HG02763 (cell line): ENCODE measurements around the gene KLHL35.

Experiments used
- ATAC-seq: cut with Tn5 transposase; IDR thresholded peaks from one replicate; pipeline ENCODE4 v1.9.1; 2021; ENCODE audit warnings: mild to moderate bottlenecking, moderate library complexity; ENCODE audit not compliant: unreplicated experiment

Gene KLHL35, protein sequence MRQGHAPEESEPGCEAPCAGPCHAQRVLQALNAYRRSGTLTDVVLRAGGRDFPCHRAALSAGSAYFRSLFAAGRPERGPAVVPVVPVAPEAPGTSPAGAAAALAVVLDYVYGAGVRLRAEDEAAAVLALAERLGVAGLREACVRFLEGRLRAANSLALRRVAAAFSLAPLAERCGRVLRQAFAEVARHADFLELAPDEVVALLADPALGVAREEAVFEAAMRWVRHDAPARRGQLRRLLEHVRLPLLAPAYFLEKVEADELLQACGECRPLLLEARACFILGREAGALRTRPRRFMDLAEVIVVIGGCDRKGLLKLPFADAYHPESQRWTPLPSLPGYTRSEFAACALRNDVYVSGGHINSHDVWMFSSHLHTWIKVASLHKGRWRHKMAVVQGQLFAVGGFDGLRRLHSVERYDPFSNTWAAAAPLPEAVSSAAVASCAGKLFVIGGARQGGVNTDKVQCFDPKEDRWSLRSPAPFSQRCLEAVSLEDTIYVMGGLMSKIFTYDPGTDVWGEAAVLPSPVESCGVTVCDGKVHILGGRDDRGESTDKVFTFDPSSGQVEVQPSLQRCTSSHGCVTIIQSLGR

DNA sequence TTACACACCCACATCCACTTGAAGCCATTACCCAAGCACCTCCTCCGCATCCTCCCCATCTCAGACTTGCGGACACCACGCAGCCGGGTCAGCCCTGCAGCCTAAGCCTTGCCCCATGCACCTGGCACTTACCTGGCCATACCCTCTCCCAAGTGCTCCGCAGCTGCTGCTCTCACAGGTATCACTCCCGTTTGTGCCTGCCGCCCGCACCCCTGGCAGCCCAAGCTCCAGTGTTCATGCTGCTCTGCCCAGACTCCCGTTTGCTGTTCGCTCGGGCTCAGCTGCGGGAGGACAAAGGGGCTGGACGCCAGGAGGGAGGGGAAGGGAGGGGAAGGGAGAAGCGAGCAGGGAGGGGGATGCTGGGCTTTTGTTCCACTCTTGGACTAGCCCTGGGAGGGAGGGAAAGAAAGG is at the start of gene KLHL35:
Gene KLHL35, minus strand, starts transcription at position 293 of the 411 bp plus-strand sequence. CDS start 2,574 bp downstream, outside the sequence.
- ATAC-seq, result no peak

DNA sequence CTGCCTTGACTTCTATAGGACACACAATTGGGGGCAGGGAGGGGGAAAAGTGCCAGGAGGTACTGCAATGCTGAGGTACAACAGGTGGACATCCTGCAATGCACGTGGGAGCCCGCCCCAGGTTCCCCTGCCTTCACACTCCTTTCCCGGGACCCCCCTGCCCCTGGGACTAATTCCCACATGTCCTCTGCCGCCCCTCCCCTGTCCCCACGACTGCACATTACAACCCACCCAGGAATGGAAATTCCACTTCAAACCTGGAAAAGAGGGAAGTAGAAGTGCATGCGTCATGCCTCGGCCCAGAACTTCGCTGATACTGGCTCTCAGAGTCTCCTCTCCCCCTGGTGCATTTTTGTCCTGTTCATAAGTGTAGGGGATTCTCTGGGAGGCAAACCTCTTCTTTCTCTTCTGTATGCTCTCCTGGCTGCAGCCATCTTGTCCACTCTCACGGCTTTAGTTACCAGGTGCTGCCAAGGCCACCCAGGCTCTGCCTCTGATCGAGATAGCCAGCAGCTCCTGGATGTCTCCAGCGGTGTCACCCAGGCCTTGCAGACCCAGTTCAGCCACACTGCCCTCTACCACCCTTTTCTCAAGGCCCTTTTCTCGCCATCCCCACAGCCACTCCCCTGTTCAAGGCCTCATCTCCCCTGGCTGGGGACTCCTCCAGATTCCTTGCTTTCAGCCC is 49.1 kb upstream of the KLHL35 start:
- ATAC-seq, result no peak

DNA sequence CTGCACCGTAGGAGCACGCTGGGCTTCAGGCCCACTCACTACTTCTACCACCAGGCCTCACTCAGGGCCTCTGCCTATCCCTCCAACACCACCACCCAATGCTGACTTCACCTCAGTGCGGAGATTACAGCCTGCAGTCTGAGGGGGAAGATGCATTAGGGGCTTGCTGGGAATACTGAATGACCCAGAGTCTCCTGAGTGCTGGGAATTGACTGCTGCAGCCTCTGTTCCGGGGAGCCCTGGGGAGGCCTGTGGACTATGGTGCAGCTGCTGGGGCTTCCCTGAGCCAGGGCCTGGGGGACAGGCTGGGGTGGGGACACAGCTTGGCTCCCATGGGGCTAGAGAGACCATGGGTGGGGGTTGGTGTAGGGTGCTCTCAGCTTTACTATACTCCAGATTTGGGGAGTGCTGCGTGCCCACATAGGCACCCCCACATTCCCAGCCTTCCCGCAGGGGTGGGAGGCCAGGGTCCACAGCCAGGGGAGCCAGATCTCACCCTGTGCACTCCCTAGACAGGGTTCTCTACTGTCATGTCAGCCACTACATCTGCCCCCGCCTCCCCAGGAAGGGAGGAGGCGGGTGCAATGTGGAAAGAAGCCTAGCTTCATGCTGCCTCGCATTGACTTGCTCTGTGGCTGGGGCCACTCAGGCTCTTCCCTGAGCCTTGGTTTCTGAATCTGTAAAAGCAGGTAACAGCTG is 48.4 kb upstream of the KLHL35 start:
- no peak for ATAC-seq

DNA sequence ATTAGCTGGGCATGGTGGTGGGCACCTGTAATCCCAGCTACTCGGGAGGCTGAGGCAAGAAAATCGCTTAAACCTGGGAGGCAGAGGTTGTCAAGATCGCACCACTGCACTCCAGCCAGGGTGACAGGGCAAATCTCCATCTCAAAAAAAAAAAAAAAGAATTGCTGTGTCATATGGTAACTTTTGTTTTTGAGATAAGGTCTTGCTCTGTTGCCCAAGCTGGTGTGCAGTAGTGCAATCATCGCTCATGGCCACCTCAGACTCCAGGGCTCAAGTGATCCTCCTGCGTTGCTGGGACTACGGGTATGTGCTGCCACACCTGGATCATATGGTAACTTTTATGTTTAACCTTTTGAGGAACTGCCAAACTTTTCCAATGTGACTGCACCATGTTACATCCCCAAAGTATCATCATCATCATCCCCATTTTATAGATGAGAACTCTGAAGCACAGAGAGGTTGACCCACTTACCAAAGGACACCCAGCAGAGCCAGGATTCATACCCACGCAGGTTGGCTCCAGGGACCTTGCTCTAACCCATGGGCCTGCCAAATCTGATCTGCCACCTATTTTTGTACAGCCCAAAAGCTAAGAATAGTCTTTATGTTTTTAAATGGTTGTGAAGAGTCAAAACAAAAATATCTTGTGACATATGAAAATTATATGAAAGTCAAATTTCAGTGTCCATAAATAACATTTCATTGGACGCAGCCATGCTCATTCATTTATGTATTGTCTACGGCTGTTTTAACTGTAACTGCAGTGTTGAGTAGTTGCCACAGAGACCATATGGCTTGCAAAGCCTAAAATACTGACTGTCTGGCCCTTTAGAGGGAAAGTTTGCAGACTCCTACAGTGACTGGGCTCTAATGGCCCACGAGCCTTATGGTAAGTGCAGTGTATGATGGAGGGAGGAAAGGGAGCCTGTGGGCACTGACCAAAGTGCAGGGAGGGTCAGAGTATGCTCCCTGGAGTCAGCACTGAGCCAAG is 47.5 kb upstream of the KLHL35 start:
- no peak for ATAC-seq

DNA sequence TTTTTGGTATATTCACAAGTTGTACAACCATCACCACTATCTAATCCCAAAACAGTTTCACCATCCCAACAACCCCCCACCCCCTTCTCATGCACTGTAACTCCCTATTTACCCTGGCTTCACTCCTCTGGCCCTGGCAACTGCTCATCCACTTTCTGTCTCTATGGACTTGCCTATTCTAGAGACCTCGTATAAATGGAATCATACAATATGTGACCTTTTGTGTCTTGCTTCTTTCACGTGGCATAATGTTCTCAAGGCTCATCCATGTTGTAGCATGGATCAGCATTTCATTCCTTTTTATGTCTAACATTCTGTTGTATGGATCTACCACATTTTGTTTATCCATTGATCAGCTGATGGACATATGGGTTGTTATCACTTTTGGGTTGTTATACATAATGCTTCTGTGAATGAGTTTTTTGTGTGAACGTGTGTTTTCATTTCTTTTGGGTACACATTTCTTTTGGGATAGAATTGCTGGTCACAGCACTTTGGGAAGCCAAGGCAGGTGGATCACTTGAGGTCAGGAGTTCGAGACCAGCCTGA is 46.7 kb upstream of the KLHL35 start:
- no peak for ATAC-seq

DNA sequence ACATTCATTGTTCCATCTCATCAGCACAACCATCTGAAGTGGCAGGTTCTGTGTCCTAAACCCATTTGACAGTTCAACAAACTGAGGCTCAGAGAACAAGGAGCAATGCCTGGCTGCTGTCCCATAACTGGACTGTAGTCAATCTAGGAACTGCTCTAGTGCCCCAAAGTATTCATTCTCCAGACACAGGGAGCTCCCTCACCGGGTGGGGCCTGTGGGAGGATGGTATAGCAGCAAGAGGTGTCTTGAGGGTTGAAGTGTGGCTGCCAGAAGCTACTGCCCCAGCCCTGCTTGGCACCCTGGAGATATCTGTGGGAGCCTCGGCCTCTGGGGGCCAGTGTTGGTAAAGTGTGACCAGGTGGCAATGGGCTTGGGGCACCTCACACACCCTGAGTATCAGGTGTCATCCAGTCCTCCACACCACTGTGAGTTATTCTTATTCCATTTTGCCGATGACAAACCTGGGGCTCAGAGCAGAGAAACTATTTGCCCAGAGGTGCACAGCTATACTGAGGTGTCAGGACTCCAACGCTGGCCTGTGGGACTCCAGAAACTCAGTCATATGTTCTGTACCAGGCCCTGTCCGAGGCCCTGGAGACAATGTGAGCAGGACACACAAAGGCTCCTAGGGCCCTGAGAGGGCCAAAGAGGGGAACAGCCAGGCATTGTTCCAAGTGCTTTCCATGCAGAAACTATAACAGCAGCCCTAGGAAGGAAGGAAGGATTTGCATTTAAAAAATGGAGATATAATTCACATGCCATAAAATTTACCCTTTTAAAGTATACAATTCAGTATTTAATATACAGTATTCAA is 46.0 kb upstream of the KLHL35 start:
- ATAC-seq, result no peak

DNA sequence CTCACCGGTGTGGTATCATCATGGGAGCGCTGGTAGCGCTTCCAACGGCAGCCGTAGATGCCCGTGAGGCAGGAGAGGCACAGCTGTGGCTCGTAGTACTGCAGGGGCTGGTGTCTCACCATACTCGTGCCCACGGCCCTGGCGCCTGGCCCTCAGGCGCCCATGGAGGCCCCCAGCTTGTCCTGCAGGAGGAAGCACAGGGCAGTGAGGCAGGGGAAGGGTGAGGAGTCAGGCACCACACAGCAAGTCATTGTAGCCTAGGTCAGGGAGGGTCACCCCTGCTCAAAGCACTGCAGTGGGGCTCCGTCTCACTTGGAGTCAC is 44.6 kb upstream of the KLHL35 start:
- ATAC-seq, result no peak

DNA sequence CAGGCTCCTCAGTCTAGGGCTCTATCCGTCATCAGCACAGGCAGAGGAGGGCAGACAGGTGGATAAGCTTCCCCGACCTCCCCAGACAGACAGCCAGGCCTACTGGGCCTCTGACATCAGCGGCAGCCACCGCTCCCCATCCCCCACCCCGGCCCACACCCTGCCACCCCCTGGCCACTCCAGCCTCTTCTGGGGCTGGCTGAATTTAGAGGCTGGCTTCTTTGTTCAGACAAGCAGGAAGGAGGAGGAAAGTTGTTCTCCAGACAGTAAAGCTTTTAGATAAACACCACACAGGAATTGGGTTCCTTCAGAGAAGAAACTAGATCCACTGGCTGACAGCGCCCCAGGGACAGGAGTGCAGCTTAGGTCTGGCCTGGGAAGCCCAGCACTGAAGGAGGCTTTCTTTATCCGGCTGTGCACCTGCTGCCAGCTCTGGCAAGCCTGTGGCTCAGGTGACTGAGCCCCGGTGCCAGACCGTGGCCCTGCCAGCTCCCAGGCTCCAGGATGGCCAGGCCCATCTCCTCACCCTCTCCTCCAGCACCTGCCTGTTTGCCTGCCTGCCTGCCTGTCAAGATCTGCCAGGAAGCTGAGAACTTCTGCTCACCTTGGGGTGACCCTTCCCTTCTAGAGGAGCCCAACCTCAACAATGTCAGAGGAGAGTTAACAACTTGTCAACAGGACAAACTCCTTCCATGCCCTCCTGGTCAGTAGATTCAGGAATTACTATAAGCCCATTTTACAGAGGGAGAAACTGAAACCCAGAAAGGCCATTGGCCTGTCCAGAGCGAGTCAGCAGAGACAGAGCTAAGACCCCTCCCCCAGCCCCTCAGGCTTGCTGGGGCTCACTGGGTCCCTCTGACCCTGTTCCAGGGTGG is 44.0 kb upstream of the KLHL35 start:
- ATAC-seq, result no peak

DNA sequence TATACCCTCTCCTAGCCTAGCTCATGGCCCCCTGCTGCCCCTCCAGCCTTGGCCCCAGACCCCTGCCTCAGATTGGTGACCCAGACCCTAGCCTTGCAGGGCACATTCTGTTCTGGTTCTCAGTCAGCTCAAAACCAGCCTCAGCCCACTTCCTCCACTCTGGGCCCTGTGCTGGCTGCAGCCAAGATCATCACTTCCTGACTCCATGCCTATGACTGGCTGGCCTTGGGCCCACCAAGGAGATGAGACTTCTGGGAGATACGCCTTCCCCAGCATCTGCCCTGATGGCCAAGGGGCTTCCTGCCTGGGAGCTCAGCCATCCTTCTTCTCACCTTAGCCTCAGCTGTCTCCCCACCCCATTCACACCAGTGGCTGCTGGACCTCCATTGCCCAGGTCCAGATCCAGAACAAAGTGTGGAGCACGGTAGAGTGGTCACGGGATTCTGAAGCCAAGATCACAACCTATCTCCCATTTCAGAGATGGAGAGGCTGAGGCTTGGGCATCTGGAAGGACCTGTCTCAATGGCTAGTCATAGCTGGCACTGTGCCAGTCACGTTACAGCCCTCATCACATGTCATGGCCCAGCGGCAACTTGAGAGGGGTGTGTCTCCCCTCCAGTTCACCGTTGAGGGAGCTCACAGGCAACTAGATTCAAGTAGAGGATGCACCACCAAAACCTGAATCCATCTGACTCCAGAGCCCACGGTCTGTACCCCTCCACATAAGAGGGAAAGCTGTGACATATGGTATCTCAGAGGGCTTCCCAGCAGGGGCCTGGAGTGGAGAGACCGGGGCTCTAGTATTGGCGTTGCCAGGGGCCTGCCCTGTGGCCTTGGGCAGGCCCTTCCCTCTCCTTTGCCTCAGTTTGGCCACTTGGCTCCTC is 43.0 kb upstream of the KLHL35 start:
- ATAC-seq, result no peak

DNA sequence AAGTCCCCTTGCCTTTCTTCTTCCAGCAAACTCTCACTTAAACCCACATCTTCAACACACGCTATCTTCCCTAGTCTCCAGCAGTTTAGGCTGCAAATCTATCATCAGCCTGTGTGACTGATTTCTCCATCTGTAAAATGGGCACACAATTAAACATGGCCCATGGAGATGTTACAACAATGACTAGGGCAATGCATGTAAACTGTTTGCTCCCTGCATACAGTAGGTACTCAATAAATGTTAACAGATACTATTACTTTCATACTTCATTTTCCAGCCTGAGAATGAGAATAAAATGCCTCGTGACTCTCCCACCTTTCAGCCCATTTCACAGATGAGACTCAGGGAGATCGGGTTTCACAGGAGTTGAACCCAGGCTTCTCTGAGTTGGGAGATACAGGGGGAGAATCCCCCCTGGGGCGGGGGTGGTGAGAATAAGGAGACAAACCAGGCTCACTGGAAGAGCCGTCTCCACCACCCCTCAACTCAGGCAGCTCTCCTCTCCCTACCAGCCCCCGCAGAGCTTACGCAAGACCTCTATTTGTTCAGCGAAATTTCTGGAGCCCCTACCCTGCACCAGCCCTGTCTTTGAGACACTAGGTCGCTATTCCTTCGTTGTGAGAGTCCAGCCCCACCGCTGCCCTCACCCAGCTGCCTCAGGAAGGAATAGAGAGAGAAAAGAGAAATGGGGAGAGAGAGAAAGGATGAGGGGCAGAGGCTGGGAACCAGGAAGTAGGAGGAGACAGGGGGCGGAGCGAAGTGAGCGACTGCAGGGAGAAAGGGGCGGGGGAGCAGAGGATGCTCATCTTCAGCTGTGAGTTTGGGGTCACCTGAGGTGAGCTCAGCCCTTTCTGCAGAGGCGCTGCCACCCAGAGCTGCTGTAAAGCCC is 42.1 kb upstream of the KLHL35 start:
- no peak for ATAC-seq

DNA sequence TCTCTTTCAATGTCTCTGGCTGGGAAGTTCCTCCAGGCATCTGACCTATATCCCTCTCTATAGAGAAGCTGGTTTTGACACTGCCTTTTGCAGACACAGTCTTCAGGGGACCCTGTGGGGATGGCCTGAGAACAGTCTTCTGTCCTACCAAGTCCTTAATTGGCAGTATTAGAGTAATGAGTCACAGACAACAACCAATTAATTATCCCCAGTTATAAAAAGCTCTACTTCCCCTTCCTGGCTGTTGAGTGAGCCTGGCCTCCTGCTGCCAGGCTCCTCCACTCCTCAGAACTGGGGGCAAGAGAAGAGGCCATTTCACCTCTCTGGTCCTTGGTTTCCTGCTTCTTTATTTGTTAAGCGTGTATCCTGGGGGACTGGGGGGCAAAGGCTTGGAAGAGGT is 41.2 kb upstream of the KLHL35 start:
- no peak for ATAC-seq

DNA sequence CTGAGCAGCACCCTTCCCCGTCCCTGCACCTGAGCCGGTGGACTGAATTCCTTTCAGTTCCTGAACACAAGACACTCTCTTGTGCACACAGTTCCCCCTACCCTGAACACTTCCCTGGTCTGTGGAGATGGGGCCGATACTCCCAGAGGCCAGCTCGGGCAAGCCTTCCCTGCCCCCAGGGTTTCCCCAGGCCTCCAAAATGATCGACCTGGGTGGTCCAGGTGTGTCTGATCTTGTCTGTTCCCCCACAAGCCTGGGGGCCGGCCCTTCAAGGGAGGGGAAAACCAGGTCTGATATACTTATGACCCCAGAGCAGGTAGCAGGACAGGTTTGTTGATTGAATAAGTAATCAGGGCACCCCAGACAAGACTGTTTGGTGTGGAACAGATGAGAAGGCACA is 40.7 kb upstream of the KLHL35 start:
- ATAC-seq, result no peak

DNA sequence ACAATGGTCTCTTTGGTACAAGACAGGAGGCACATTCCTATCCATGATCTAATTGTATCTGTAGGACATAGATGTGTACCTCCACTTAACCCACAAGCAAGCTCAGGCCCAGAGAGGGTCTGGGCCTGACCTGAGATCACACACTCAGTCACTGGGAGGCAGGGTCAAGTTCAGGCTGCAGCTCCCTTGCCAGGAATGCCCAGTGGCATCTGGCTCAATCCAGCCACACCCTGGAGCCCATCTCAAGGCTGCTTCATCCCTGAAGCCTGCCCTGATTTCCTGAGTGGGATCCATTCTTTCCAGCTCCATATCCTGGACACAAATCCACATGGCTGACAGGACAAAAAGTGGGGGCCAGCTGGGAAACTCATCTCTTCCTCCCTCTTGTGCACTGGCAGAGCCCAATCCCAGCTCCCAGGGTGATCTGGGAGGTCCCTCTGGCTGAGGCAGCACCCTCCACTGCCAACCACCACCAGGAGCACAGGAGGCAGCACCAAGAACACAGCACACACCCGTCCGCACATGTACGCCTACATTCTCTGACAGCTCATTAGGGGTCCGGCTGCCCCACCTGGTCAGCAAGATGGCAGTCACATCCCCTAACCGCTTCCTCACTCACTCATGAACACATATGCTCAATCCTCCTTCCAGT is 39.2 kb upstream of the KLHL35 start:
- no peak for ATAC-seq

DNA sequence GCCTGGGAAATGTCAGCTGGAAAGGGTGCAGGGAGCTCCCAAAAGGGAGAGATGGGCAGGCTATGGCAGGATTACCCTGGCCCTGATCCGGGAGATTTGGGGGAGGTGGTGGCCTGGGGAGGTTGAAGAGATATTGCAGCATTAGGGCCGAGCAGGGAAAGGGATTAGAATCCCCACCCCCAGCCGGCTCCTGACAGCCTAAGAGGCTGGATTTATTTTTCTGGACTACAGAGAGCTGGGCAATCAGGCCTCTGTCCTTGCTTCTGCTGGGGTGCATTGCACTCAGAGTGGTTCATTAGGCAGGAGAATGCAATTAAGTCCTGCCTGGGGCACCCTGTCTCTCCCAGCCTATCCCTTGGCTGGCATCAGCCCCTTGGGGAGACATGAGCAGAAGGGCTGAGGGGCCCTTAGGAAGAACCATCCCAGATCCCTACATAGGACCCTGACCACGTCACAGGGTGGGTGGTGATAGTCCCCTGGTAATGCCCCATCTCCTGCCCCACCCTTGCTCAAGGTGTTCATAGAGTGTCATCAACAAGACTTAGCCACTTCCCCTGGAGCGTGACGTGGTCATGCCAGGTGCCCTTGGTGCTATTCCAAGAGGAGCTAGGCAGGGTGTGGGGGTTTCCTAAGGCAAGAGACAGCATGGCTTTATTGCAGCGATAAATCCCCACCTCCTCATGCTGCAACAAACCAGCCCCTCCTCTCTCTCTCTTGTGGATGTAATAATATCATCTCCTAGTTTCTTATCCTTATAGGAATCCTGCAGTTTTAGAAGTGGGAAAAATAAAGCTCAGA is 38.4 kb upstream of the KLHL35 start:
- ATAC-seq, result no peak

DNA sequence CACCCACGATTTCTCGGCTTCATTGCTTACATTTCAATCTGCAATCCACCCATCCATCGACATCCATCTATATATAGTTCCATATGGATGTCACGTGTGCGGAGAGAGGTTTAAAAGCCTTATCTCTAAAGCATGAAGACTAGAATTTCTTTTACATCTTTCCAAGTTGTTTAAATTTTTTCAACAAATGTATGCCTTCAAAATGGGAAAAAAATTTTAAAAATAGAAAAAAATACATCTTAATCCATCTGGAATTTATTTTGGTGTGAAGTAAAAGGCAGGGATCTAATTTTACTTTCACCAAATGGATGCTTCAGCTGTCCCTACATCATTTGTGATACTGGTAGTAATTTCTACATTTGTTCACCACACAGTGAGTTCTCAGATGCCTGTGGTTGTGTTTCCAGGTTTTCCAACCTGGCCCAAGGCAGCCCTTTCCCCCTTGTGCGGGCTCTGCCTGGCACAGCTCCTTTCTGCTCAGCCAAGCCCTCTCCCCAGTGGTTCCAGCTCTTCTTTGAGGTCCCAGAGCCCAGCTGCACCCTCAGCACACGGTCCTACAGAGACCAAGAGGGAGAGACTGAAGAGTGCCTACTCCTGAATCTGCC is 37.6 kb upstream of the KLHL35 start:
- no peak for ATAC-seq
